GM12878 (cell line): ENCODE data around the gene NPAS3. TPM values are rescaled to one million over a fixed set of nuclear protein-coding genes. Genes with fewer than 3 reads are reported as not detected.

ENCODE experiments used
- ATAC-seq: fragments of 200-7000 bp; cut with Tn5 transposase; 3 replicates; pipeline ENCODE4 v1.9.1; 2020; ENCODE audit warnings: mild to moderate bottlenecking, moderate library complexity
- BruUV-seq: library from RNA; stranded (reverse); fragments of 400-500 nt; replicated peaks from 2 replicates; lab custom pipeline; 2021; lab: Mats Ljungman, UMichigan
- CTCF ChIA-PET: fragments of 300-600 bp; sonication (Branson Sonifier 250); formaldehyde crosslinking; extraction: SDS; loops from one replicate; lab custom pipeline; 2021; ENCODE audit warnings: inconsistent platforms; lab: Yijun Ruan, JAX
- POLR2A ChIA-PET: fragments of 350-600 bp; formaldehyde crosslinking; extraction: SDS; loops from one replicate; lab custom pipeline; 2021; ENCODE audit warnings: inconsistent platforms; lab: Charles Lee
- RAD21 ChIA-PET: fragments of 300-600 bp; sonication (Branson Sonifier 250); formaldehyde crosslinking; loops from one replicate; lab custom pipeline; 2023; ENCODE audit warnings: antibody characterized with exemption; ENCODE audit not compliant: unreplicated experiment; lab: Charles Lee
- SMC1A ChIA-PET: fragments of 300-600 bp; sonication (Branson Sonifier 250); formaldehyde crosslinking; loops from one replicate; lab custom pipeline; 2023; ENCODE audit not compliant: unreplicated experiment, uncharacterized antibody; lab: Charles Lee
- DNase-seq: peaks from one replicate; pipeline ENCODE4 v3.0.0-alpha.2; 2011; ENCODE audit warnings: low read depth, low spot score
- FAIRE-seq: peaks from 3 replicates; lab custom pipeline; 2011; peaks lifted over from hg19 to GRCh38; lab: Jason Lieb, UNC
- H2AFZ ChIP-seq: 2 replicates; pipeline ENCODE4 v1.6.0; 2011; ENCODE audit warnings: low read depth, low read length, control low read depth; ENCODE audit not compliant: control insufficient read depth
- H3K27ac ChIP-seq: 2 replicates; pipeline ENCODE4 v1.5.1; 2011; ENCODE audit warnings: control low read depth; ENCODE audit not compliant: control insufficient read depth, insufficient read depth
- H3K27me3 ChIP-seq, 2 experiments: replicated peaks in 1 of 2; 2 replicates each; pipeline versions ENCODE4 v1.6.0 to v1.6.1; 2011; ENCODE audit warnings: low read length in 1 of 2; ENCODE audit not compliant: control insufficient read depth in 2 of 2, insufficient read depth in 2 of 2
- H3K36me3 ChIP-seq, 2 experiments: 2 replicates each; pipeline ENCODE4 v1.5.1; 2011; ENCODE audit warnings: low read length in 1 of 2; ENCODE audit not compliant: control insufficient read depth in 2 of 2, insufficient read depth in 2 of 2
- H3K4me1 ChIP-seq: 2 replicates; pipeline ENCODE4 v1.6.1; 2011; ENCODE audit warnings: mild to moderate bottlenecking, low read length, moderate library complexity, mixed read lengths; ENCODE audit not compliant: control insufficient read depth, insufficient read depth
- H3K4me2 ChIP-seq: 2 replicates; pipeline ENCODE4 v1.6.0; 2011; ENCODE audit warnings: control low read depth; ENCODE audit not compliant: control insufficient read depth, insufficient read depth
- H3K4me3 ChIP-seq: fragments of 200-600 bp; sonication (generic); 2 replicates; pipeline ENCODE4 v1.5.1; 2016
- H3K79me2 ChIP-seq: 2 replicates; pipeline ENCODE4 v1.6.0; 2011; ENCODE audit warnings: low read length; ENCODE audit not compliant: control insufficient read depth, insufficient read depth
- H3K9ac ChIP-seq: 2 replicates; pipeline ENCODE4 v1.8.0; 2011; ENCODE audit warnings: low read length, control low read depth, mixed read lengths; ENCODE audit not compliant: control insufficient read depth, insufficient read depth
- H3K9me3 ChIP-seq: replicated peaks from 3 replicates; pipeline ENCODE4 v1.5.1; 2011; ENCODE audit warnings: mild to moderate bottlenecking, low read length; ENCODE audit not compliant: control insufficient read depth, insufficient read depth
- H4K20me1 ChIP-seq: 2 replicates; pipeline ENCODE4 v1.6.0; 2011; ENCODE audit not compliant: control insufficient read depth, insufficient read depth
- PRDM15 ChIP-seq: fragments of 450-650 bp; formaldehyde crosslinking; IDR thresholded peaks from 2 replicates; pipeline ENCODE4 v1.4.0; 2020; ENCODE audit warnings: mild to moderate bottlenecking, moderate library complexity
- ZNF687 ChIP-seq: fragments of 450-650 bp; IDR thresholded peaks from 2 replicates; pipeline ENCODE4 v1.6.1; 2017; ENCODE audit warnings: mild to moderate bottlenecking, moderate library complexity
- WGBS: methylation state at CpG from one replicate; pipeline ENCODE4 v1.1.6; 2016; ENCODE audit warnings: low lambda C conversion rate; ENCODE audit not compliant: insufficient replicate concordance, insufficient coverage; ENCODE audit errors: missing lambda C conversion rate; 5-methylcytosine and 5-hydroxymethylcytosine counted together
- in situ Hi-C: fragments of 300-500 bp; cut with MboI; formaldehyde crosslinking; loops from 9 replicates; pipeline ENCODE4 v1.14.3; 2018; ENCODE audit warnings: mixed read lengths
- intact Hi-C: fragments of 100-400 bp; cut with micrococcal nuclease; formaldehyde crosslinking; loops from one replicate; pipeline ENCODE4 v1.14.2; 2022; ENCODE audit not compliant: unreplicated experiment
- polyA plus RNA-seq, 11 experiments: library from polyadenylated mRNA; depleted of rRNA in 4 of 11; unstranded in 6 of 11; stranded (reverse) in 5 of 11; fragments of >200 nt; fragmentation: Nextera tagmentation in 4 of 11; fragmentation: Illumina TruSeq in 1 of 11; extraction: Ambion mirVana in 4 of 11; extraction: Trizol in 1 of 11; gene quantifications; 1 replicate in 1 of 11; 2 replicates in 10 of 11; pipeline versions ENCODE4 v1.2.1 to v1.2.3, GENCODE V29; 2011 to 2016; ENCODE audit warnings: inconsistent platforms in 2 of 11, missing spikeins in 2 of 11, low read depth in 1 of 11
- total RNA-seq, 4 experiments: library from RNA; depleted of rRNA in 3 of 4; stranded (reverse); fragments of >200 nt in 3 of 4; fragmentation: Illumina TruSeq in 1 of 4; extraction: Trizol in 1 of 4; gene quantifications; 2 replicates each; pipeline versions ENCODE4 v1.2.1 to v1.2.3, GENCODE V29; 2013 to 2021

NPAS3 gene
- total and polyA plus RNA-seq, 10 of the 15 experiments (the other 5 are each of a cell fraction or from before 2014, with no cell fraction given), result under 0.01 to 2.7 (median 0.03) TPM; not detected in 6

GRCh38 chr14:33646692-33647260 is 708.1 kb downstream of the NPAS3 start:
- in situ Hi-C loops, result no loop called here
- TF ChIP-seq ZNF687 (0 out of 2 replicates have a peak, but pooled peaks have one; percentile 27), PRDM15 (no peak)
- TF ChIP-seq, all 136 proteins: peak for 1
- ChIA-PET CTCF (interaction anchor here (0.6 to 2.0 kb wide), 4 partner anchors 16 to 61 kb away, joined by 3 to 15 read pairs (median 6); no protein-coding TSS in a partner anchor), RAD21 (interaction anchor here (0.6 to 3.9 kb wide), 11 partner anchors 12 to 146 kb away, joined by 3 to 25 read pairs (median 4); no protein-coding TSS in a partner anchor), POLR2A (interaction anchor here (1.1 to 2.6 kb wide), 3 partner anchors 10 to 137 kb away, joined by 3 to 9 read pairs (median 4); no protein-coding TSS in a partner anchor), SMC1A (interaction anchor here (0.9 to 5.9 kb wide), 25 partner anchors 12 to 135 kb away, joined by 3 to 61 read pairs (median 5); no protein-coding TSS in a partner anchor)
- BruUV-seq, result no TSS peak
- Histone ChIP-seq H2AFZ (no peak overlapping the region), H3K9me3 (no peaks in the 10 kb centered on the region), H3K79me2 (no peaks in the 10 kb centered on the region), H3K4me1 (no peaks in the 10 kb centered on the region), H3K4me3 (no peak overlapping the region), H3K9ac (no peak overlapping the region), H3K4me2 (no peak overlapping the region), H3K27ac (no peak overlapping the region), H3K27me3 (no peaks in the 10 kb centered on the region), H3K36me3 (no peaks in the 10 kb centered on the region), H4K20me1 (no peaks in the 10 kb centered on the region)
- intact Hi-C loops, result no loop called here
- WGBS, result 2% methylated on average over 2 of the region's 2 CpGs
- DNase-seq (no peak), ATAC-seq (peak; percentile 45), FAIRE-seq (no peak)
